LNCaP clone FGC (cell line): Measurements from ENCODE around the gene FXYD1.

Experiments used
- DNase-seq: peaks from one replicate; pipeline ENCODE4 v3.0.0-alpha.2; 2011; ENCODE audit warnings: low read depth
- H3K4me3 ChIP-seq: 2 replicates; pipeline ENCODE4 v1.5.1; 2011; ENCODE audit warnings: mild to moderate bottlenecking, low read depth, low read length, control low read depth
- TF ChIP-seq, protein P1 (sequence below): IDR thresholded peaks from 2 replicates; pipeline ENCODE4 v1.5.1; 2012; ENCODE audit warnings: mild to moderate bottlenecking; ENCODE audit not compliant: control insufficient read depth, insufficient read depth; ENCODE audit errors: extremely low read depth

FXYD1 gene

DNA sequence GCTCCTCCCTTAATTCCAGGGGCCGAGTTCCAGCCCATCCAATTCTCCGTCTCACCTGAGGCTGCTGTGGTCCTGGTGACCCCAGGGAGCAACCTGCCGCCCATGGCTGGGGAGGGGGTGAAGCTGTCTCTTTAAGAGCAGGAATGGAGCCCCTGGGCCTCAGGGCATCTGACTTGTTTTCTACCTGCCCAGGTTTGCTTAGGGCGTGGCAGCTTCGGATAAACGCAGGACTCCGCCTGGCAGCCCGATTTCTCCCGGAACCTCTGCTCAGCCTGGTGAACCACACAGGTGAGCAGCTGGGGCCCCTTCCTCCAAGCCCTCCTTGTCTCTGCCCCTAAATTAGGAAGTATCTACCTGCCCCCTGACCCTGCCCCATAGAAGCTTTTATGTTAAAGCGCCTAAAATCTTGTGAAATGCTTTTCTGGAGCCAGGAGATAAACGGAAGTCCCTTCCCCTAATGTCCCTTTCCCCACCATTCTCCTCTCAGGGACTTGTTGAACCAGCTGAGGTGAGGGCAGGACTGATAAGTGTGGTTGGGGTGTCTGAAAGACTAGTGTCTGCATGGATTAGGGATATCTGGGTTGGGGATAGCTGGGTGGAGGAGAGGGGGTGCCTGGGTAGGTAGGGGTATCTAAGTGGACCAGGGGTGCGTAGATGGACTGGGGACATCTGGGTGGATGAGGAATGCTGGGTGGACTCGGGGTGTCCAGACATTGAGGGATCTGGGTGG, 22.4 kb upstream of the FXYD1 start:
- TF ChIP-seq, protein P1, sequence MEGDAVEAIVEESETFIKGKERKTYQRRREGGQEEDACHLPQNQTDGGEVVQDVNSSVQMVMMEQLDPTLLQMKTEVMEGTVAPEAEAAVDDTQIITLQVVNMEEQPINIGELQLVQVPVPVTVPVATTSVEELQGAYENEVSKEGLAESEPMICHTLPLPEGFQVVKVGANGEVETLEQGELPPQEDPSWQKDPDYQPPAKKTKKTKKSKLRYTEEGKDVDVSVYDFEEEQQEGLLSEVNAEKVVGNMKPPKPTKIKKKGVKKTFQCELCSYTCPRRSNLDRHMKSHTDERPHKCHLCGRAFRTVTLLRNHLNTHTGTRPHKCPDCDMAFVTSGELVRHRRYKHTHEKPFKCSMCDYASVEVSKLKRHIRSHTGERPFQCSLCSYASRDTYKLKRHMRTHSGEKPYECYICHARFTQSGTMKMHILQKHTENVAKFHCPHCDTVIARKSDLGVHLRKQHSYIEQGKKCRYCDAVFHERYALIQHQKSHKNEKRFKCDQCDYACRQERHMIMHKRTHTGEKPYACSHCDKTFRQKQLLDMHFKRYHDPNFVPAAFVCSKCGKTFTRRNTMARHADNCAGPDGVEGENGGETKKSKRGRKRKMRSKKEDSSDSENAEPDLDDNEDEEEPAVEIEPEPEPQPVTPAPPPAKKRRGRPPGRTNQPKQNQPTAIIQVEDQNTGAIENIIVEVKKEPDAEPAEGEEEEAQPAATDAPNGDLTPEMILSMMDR: no peak
- H3K4me3 ChIP-seq: peak overlapping the region; percentile 62
- DNase-seq: peak; percentile 30

DNA sequence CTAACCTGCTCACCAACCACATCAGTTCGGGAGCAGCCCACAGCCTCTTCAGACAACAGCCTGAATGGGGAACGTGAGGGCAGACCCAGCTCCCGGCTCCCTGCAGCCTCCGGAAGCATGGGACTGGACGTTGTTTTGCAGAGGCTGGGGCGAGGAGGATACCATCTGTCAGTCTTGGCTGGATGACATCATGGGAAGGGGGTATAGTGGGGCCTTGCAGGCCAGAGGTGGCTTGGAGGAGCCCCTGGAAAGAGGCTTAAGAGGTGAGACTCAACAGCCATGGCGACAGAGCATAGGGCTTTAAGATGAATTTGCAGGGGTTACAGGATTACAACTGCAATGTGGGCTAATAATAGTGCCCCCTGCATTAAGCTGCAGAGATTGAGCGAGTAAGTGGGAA, 21.5 kb upstream of the FXYD1 start:
- peak overlapping the region; percentile 62 for H3K4me3 ChIP-seq
- DNase-seq: no peak
- TF ChIP-seq, protein P1: no peak

DNA sequence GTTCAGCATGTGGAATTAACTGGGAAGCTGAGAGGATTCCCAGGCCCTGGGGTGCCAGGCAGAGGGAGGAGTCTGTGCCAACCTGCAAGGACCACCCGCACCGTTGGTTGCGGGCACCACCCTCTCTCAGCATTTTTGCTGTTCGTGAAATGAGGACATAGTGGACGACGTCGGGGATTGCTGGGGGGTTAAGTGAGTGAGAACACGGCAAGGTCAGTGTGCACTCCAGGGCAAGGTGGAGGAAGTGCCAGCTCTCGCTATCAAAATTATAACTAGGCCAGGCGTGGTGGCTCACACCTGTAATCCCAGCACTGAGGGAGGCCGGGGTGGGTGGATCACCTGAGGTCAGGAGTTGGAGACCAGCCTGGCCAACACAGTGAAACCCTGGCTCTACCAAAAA, 20.8 kb upstream of the FXYD1 start:
- no peak for DNase-seq
- H3K4me3 ChIP-seq: no peak overlapping the region

DNA sequence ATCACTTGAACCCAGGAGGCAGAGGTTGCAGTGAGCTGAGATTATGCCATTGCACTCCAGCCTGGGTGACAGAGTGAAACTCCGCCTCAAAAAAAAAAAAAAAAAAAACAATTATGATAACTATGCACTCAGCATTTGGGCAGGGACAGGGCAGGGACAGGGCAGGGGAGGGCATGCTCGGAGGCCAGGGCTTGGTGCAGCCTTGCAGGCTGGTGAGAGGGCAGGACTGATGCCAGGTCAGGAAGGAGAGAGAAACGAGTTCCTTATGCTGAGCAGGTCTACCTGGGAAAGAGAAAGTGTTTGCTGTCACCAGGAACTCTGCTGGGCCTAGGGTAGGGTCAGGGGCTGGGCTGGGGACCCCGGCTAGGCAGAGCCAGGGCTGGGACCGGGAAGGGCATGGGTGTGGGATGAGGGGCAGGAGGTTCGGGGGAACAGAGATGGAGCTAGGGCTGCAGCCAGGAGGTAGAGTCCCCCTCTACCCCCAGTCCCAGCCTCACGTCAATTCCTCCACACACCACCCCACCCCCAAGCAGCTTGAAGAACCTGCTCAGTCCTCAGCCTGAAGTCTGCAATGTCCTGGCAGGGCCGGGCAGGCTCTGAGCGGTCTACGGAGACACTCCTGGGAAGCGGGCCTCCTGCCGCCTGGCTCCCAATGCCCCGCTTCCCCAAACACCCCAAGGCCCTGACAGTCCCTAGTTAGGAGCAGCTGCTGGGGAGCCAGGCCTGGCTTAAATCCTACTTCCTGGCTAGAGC, 20.2 kb upstream of the FXYD1 start:
- TF ChIP-seq, protein P1: no peak
- peak; percentile 65 for DNase-seq
- no peak overlapping the region for H3K4me3 ChIP-seq

More for the DNA sequence above, 20.8 kb upstream of the FXYD1 start:
- TF ChIP-seq, protein P1: no peak

DNA sequence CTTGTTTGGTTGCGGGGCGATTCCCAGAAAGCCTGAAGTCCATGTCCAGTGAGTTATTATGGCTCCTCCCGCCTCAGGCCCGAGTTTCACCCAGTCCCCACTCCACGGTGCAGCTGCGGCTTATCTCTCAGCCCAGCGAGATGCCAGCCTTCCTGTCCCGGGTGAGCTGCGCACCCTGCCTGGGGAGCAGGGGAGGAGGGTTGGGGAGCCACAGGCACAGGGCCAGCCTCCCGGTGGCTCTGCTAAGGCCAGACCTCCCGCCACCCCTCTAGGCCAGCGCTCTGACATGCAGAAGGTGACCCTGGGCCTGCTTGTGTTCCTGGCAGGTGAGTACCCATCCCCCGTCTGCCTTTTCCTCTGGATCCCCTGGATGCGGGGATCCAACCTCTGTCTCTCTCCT, 19.5 kb upstream of the FXYD1 start:
- DNase-seq: no peak
- TF ChIP-seq, protein P1: no peak
- H3K4me3 ChIP-seq: no peak overlapping the region

DNA sequence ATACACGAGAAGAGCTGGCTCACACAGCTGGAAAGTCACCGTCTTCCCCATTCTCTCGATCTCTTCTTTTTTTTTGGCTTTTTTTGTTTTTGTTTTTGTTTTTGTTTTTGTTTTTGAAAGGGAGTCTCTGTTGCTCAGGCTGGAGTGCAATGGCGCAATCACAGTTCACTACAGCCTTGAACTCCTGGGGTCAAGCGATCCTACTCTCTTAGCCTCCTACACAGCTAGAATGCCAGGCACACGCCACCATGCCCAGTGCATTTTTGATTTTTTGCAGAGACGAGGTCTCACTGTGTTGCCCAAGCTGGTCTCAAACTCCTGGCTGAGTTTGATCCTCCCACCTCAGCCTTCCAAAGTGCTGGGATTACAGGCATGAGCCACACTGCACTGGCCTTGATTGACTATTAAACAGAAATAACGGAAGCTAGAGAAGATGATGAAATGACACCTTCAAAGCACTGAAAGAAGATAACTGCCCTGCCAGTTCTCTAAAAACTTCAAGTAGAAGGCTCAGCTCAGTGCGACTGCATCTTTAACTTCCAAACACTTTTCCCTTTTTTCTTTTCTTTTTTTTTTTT, 19.0 kb upstream of the FXYD1 start:
- TF ChIP-seq, protein P1: no peak
- DNase-seq: no peak
- H3K4me3 ChIP-seq: no peak overlapping the region
